ENCODE measurements around the gene AKR1C1.
"Not testable (repeated sequence)": the region's sequence is repeated elsewhere in the genome, so short reads cannot be mapped to it uniquely, and the experiment has no call there.

DNA sequence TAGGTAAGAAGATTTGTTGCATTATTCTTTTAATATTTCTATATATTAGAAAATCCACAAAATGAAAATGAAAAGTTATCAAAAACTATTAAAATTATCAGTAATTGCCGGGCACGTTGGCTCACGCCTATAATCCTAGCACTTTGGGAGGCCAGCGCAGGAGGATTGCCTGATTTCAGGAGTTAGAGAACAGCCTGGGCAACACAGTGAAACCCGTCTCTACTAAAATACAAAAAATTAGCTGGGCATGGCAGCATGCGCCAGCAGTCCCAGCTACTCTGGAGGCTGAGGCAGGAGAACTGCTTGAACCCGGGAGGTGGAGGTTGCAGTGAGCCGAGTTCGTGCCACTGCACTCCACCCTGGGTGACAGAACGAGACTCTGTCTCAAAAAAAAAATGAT, 29.3 kb downstream of the AKR1C1 start:
- TF ChIP-seq, protein P1, sequence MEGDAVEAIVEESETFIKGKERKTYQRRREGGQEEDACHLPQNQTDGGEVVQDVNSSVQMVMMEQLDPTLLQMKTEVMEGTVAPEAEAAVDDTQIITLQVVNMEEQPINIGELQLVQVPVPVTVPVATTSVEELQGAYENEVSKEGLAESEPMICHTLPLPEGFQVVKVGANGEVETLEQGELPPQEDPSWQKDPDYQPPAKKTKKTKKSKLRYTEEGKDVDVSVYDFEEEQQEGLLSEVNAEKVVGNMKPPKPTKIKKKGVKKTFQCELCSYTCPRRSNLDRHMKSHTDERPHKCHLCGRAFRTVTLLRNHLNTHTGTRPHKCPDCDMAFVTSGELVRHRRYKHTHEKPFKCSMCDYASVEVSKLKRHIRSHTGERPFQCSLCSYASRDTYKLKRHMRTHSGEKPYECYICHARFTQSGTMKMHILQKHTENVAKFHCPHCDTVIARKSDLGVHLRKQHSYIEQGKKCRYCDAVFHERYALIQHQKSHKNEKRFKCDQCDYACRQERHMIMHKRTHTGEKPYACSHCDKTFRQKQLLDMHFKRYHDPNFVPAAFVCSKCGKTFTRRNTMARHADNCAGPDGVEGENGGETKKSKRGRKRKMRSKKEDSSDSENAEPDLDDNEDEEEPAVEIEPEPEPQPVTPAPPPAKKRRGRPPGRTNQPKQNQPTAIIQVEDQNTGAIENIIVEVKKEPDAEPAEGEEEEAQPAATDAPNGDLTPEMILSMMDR (IDR thresholded peaks at IDR 0.05; ENCODE audit: low read length), result not testable (repeated sequence)
- not testable (repeated sequence) for TF ChIP-seq EZH2 (IDR thresholded peaks at IDR 0.05; ENCODE audit: borderline replicate concordance, low read length)

All from OCI-LY1 (cell line).